Thyroid gland (tissue), 4 donors: ENCODE results near the gene CHD8. TPM values are rescaled to one million over a fixed set of nuclear protein-coding genes. Genes with fewer than 3 reads are reported as not detected.

Experiments used
- DNase-seq, 2 donors: peaks; one replicate each; pipeline ENCODE4 v3.0.0-alpha.2; 2019
- H3K27ac ChIP-seq, 3 donors: fragments of 200-600 bp; sonication (generic); 1 replicate in 2 of 3; 2 replicates in 1 of 3; pipeline ENCODE4 v1.5.1; 2016 to 2019; ENCODE audit warnings: mild to moderate bottlenecking in 1 of 3, moderate library complexity in 1 of 3
- H3K27me3 ChIP-seq: fragments of 200-600 bp; sonication (generic); one replicate; pipeline ENCODE4 v1.5.1; 2019
- H3K36me3 ChIP-seq, 2 donors: fragments of 200-600 bp; sonication (generic); one replicate each; pipeline ENCODE4 v1.5.1; 2016 to 2019
- H3K4me1 ChIP-seq, 2 donors: fragments of 200-600 bp; sonication (generic); one replicate each; pipeline ENCODE4 v1.5.1; 2017 to 2019
- H3K4me3 ChIP-seq, 3 donors: fragments of 200-600 bp; sonication (generic); replicated peaks in 1 of 3; 1 replicate in 2 of 3; 2 replicates in 1 of 3; pipeline ENCODE4 v1.5.1; 2016; ENCODE audit warnings: mild to moderate bottlenecking in 1 of 3
- H3K9me3 ChIP-seq: fragments of 200-600 bp; sonication (generic); one replicate; pipeline ENCODE4 v1.5.1; 2017
- POLR2A ChIP-seq, 2 donors: fragments of 450-650 bp; IDR thresholded peaks; one replicate each; pipeline ENCODE4 v1.6.1; 2017; ENCODE audit warnings: antibody characterized with exemption in 2 of 2, mild to moderate bottlenecking in 2 of 2, moderate library complexity in 1 of 2
- WGBS, 2 donors: methylation state at CpG; one replicate each; pipeline ENCODE4 v1.1.5; 2017; 5-methylcytosine and 5-hydroxymethylcytosine counted together
- intact Hi-C: fragments of 100-400 bp; cut with DNase I; formaldehyde crosslinking; loops from one replicate; pipeline ENCODE4 v1.15.1; 2023
- total RNA-seq, 4 donors: library from RNA; depleted of rRNA; stranded (reverse); fragments of >200 nt; gene quantifications; one replicate each; pipeline ENCODE4 v1.2.3, GENCODE V29; 2016
- TF ChIP-seq, protein P1 (sequence below), 6 experiments: fragments of 200-600 bp in 3 of 6; fragments of 450-650 bp in 3 of 6; sonication (generic) in 3 of 6; IDR thresholded peaks; one replicate each; pipeline ENCODE4 v1.5.1; 2016 to 2019; ENCODE audit warnings: antibody characterized with exemption in 6 of 6, mild to moderate bottlenecking in 2 of 6, inconsistent platforms in 1 of 6, moderate library complexity in 1 of 6

The CHD8 gene, protein sequence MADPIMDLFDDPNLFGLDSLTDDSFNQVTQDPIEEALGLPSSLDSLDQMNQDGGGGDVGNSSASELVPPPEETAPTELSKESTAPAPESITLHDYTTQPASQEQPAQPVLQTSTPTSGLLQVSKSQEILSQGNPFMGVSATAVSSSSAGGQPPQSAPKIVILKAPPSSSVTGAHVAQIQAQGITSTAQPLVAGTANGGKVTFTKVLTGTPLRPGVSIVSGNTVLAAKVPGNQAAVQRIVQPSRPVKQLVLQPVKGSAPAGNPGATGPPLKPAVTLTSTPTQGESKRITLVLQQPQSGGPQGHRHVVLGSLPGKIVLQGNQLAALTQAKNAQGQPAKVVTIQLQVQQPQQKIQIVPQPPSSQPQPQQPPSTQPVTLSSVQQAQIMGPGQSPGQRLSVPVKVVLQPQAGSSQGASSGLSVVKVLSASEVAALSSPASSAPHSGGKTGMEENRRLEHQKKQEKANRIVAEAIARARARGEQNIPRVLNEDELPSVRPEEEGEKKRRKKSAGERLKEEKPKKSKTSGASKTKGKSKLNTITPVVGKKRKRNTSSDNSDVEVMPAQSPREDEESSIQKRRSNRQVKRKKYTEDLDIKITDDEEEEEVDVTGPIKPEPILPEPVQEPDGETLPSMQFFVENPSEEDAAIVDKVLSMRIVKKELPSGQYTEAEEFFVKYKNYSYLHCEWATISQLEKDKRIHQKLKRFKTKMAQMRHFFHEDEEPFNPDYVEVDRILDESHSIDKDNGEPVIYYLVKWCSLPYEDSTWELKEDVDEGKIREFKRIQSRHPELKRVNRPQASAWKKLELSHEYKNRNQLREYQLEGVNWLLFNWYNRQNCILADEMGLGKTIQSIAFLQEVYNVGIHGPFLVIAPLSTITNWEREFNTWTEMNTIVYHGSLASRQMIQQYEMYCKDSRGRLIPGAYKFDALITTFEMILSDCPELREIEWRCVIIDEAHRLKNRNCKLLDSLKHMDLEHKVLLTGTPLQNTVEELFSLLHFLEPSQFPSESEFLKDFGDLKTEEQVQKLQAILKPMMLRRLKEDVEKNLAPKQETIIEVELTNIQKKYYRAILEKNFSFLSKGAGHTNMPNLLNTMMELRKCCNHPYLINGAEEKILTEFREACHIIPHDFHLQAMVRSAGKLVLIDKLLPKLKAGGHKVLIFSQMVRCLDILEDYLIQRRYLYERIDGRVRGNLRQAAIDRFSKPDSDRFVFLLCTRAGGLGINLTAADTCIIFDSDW (N-terminal part only)
- 100 to 1,000 TPM in 1 of 4 donors, 10 to 100 TPM in 3; 64.1 to 102 (median 76.8) TPM for total RNA-seq

DNA sequence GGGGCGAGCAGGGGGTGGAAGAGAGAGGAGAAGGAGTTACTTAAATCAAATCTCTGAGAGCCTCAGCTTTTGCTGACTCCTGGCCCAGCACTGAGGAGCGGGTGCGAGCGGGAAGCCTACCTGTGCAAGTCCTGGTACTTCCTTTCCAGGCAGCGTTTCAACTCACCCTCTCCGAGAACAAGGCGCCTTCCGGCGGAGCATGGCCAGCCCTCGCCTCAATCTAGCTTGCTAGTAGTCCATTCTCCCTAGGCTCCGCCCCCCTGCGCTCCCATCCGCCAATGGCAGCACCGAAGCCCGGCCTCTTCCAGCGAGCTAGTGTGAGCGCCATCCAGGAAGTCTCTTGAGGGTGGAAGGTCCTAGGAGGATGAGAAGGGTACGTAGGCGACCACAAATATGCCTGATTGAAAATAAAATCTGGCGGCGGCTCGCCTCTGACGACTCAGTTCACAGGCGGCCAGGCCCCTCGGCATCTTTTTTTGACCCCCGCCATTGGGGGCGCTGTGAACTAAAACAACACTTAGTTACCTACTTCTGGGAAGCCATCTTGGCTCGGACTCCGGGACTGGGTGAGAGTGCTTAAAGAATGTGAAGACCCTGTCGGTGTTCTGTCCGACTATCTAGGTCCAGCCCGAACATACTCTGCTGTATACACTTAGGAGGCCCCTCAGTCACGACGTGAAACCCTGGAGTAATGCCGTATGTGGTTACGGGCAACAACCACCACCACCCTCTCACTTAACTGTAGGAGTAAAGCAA, at the start of gene CHD8:
Gene CHD8 (minus strand): TSS at position 212 of the 756 bp plus-strand sequence. CDS start 24,480 bp downstream, outside the sequence.
- DNase-seq: peak; percentile 100
- peak within 1 kb of the TSS; percentile 91 to 98 (median 96) for H3K27ac ChIP-seq
- H3K4me3 ChIP-seq: peak within 1 kb of the TSS; percentile 68 to 94 (median 89)
- peaks cover 18 to 21% of the 10 kb centered on the region in 2 donors for H3K4me1 ChIP-seq
- intact Hi-C loops: no loop called here
- 1% methylated on average over 29 to 31 of the region's 36 CpGs for WGBS, 2 donors
- H3K36me3 ChIP-seq: peaks cover 6 to 10% of the 10 kb centered on the region in 2 donors
- peak in 1 of 2 donors; percentile 81 for TF ChIP-seq POLR2A (IDR thresholded peaks at IDR 0.05)
- TF ChIP-seq, protein P1, sequence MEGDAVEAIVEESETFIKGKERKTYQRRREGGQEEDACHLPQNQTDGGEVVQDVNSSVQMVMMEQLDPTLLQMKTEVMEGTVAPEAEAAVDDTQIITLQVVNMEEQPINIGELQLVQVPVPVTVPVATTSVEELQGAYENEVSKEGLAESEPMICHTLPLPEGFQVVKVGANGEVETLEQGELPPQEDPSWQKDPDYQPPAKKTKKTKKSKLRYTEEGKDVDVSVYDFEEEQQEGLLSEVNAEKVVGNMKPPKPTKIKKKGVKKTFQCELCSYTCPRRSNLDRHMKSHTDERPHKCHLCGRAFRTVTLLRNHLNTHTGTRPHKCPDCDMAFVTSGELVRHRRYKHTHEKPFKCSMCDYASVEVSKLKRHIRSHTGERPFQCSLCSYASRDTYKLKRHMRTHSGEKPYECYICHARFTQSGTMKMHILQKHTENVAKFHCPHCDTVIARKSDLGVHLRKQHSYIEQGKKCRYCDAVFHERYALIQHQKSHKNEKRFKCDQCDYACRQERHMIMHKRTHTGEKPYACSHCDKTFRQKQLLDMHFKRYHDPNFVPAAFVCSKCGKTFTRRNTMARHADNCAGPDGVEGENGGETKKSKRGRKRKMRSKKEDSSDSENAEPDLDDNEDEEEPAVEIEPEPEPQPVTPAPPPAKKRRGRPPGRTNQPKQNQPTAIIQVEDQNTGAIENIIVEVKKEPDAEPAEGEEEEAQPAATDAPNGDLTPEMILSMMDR (IDR thresholded peaks at IDR 0.05): peak in 3 of 6 experiments; percentile 25 to 48 (median 34)
- no peaks in the 10 kb centered on the region for H3K9me3 ChIP-seq
- H3K27me3 ChIP-seq: no peaks in the 10 kb centered on the region

DNA sequence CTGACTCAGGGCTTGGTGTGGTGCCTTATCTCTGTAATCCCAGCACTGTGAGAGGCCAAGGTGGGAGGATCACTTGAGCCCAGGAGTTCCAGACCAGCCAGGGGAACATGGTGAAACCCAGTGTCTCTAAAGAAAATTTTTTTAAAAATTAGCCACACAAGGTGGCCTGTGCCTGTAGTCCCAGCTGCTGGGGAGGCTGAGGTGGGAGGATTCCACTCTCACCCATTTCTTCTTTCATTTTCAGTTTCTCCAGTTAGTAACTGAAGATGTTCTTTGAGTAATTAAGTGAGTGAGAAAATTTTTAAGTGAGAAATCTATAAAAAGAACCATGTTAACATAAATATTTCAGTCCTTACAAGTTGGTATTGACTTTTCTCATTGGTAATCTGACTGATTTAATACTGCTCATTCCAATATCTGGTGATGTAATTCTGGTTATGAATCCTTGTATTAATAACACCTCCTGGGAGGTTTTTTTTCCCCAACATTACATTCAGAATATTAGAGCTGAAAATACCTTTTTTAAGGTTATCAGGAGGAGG, 49.2 kb upstream of the CHD8 start:
- Histone ChIP-seq H3K27ac (no peak overlapping the region), H3K9me3 (no peaks in the 10 kb centered on the region), H3K27me3 (no peaks in the 10 kb centered on the region), H3K4me3 (no peak overlapping the region), H3K36me3 (peaks cover 6 to 12% of the 10 kb centered on the region in 2 donors), H3K4me1 (peaks cover 16 to 31% of the 10 kb centered on the region in 2 donors)
- TF ChIP-seq, protein P1 (IDR thresholded peaks at IDR 0.05): no peak
- TF ChIP-seq POLR2A (IDR thresholded peaks at IDR 0.05): no peak
- no peak for DNase-seq
- intact Hi-C loops: no loop called here

DNA sequence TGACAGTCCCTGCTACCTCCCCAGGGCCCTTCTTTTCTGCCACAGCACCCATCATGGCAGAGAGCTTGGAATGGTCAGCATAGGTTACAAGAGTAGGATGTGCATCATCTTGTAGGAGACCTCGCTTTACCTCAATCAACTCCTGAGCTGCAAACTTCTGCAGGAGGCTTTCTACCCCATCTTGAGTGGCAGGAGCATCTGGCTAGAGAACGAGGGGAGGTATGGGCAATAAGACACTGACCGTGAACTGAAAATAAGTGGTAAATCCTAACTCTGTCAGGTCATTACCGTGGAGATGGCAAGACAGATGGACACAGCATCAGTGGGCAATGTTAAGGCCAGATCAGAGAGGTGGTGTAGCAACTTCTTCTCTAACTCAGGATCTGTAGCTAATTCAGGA, 47.5 kb upstream of the CHD8 start:
- Histone ChIP-seq H3K4me3 (no peak overlapping the region), H3K4me1 (peaks cover 9 to 20% of the 10 kb centered on the region in 2 donors), H3K27me3 (no peaks in the 10 kb centered on the region), H3K36me3 (peaks cover 17 to 27% of the 10 kb centered on the region in 2 donors), H3K27ac (peak overlapping the region in 1 of 3 donors; percentile 83), H3K9me3 (no peaks in the 10 kb centered on the region)
- no peak for DNase-seq
- intact Hi-C loops: loop anchor here (5.0 kb wide), 1 partner anchor 54 kb away; no protein-coding TSS in a partner anchor
- WGBS, 2 donors: 94 to 97% methylated on average over 4 of the region's 4 CpGs
- TF ChIP-seq POLR2A (IDR thresholded peaks at IDR 0.05): no peak
- TF ChIP-seq, protein P1 (IDR thresholded peaks at IDR 0.05): no peak

DNA sequence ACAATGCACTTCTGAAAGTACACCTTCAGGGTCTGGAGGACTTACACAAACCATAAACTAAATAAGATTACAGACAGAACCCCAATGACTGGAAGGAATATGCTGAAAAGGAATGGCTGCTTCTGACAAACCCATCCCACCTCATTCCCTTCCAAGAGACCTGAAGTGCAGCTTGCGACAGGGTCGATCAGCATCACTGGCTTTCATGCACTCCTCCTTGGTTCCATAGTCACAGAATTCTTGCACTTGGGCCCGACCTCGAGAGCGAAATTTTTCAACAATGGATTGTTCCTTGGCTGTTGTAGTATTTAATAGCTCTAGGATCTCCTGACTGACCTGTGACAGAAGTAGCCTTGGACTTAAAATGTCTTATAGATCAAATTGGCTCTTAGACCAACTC, 45.6 kb upstream of the CHD8 start:
- H3K27ac ChIP-seq: peak overlapping the region; percentile 78 to 85 (median 83)
- WGBS, 2 donors: 45 to 66% methylated on average over 5 of the region's 5 CpGs
- peak; percentile 83 to 87 for DNase-seq
- no peaks in the 10 kb centered on the region for H3K9me3 ChIP-seq
- H3K4me1 ChIP-seq: peaks cover 9 to 20% of the 10 kb centered on the region in 2 donors
- no peaks in the 10 kb centered on the region for H3K27me3 ChIP-seq
- H3K4me3 ChIP-seq: no peak overlapping the region
- peaks cover 32 to 35% of the 10 kb centered on the region in 2 donors for H3K36me3 ChIP-seq
- intact Hi-C loops: loop anchor here (5.0 kb wide), 1 partner anchor 56 kb away; no protein-coding TSS in a partner anchor
- peak in 1 of 2 donors; percentile 35 for TF ChIP-seq POLR2A (IDR thresholded peaks at IDR 0.05)
- TF ChIP-seq, protein P1 (IDR thresholded peaks at IDR 0.05): peak in 1 of 6 experiments; percentile 5
